Measurements from ENCODE around the gene LAMC1.

LAMC1 gene

GRCh38 chr1:183021405-183022201 lies 1.6 kb upstream of the LAMC1 start:
- no peak for DNase-seq (ENCODE audit: low spot score)

DNA sequence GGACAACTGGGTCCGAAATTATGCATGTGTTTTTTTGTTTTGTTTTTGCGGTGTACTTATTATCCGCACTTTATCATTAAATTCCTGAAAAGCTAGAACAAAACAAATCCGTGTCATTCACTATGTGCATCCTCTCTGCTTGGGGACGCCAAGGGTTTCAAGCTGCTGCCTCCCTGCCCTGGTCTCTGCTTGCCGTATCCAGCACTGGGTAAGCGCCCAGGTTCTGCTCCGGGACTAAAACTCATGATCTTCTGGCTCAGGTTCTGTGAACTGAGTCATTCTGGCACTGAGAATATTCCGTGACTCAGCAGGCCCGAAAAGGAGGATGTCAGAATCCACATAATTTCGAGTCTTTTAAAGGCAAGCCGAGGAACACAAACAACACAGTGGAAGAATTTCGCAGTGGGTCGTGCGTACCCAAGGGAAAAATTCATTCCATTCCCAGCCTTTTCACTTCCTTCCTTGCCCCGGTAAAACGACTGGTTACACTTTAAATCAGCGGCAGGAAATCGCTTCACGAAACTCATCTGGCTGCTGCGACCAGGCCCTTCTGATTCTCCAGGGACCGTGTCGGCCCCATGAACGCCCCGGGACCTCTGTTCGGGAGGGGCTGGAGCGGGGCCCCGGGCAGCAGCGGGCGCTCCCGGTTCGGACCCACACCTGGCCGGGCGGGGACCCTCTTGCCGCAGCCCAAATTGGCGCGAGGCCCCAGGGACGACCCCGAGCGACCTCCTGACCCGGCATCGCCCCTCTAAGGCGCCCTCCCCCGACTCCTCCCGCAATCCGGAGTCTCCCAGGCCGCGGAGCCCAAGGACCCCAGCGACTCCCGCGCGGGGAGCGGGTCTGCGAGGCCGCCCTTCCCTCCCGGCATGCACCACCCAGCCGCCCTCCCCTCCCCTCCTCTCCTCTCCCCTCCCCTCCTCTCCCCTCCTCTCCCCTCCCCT lies 746 bp upstream of the LAMC1 start:
- DNase-seq (ENCODE audit: low spot score) = peak; percentile 88

- DNase-seq (ENCODE audit: low spot score) = no peak
Observed at GRCh38 chr1:183023601-183024316, 539 bp downstream of the LAMC1 start.

- DNase-seq (ENCODE audit: low spot score) = no peak
Observed at GRCh38 chr1:183024317-183025009, 1.2 kb downstream of the LAMC1 start.

- DNase-seq (ENCODE audit: low spot score) = no peak
Observed at GRCh38 chr1:183025010-183025337, 1.8 kb downstream of the LAMC1 start.

DNA sequence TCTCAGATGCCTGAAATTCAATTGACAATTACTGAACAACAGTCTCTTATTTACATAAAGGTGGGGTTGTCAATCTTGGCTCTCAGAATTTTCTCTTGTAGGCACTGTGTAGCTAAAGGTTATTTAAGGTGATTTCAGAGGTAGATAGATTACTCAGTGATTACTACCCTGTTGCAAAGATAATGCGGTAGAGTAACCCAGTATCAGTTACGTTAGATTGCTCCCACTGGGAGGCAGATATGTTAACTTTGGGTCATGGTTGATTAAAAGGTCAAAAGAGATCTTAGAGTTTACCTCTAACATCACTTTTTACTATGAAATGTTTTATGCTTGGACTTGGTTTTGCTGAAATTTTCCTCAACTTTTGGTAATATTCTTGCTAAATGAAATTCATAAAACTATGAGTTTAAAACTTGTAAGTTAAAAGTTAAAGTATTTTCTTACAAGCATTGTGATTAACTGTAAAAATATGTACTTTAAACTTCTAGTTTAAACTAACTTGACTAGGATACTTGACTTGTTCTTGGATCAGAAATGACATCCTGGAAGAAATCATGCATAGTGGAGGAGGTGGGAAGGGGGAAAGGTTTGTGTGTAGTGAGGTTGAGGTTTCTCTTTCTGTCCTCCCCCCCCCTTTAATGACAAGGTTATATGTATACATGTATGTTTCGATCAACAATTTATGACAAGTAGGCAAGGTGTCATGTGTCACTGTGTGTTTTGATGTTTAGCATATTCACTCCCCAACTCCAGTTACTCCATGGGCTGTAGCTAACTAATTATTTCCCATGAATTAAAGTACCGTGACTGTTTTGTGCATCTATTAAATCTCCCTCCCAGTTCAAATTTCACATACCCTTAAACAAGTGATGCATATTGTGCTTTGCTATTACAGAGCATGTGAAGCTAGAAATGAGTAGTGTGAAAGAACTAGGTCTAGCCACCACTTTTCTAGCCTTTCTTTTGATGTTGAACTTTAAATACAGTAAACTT lies 2.9 kb downstream of the LAMC1 start:
- no peak for DNase-seq (ENCODE audit: low spot score)

GRCh38 chr1:183027031-183027430 lies 3.8 kb downstream of the LAMC1 start:
- no peak for DNase-seq (ENCODE audit: low spot score)

DNA sequence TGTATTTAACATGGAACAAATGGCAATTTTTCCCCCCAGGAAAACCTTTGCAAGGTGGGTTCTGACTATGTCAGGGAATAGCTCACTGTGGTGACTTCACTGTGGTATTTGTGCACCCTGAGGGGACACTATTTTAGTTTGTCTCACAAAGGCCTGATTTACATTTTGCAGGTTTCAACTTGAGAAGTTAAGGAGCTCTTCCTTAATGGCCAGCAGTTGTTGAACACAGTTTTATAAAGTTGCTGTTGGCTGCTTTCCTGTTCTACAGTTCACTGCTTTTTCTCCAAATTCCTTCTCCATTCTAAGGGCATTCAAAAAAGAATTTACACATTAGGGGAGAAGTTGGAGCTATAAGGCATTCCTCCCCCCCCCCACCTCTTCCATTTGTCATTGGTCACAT lies 4.6 kb downstream of the LAMC1 start:
- no peak for DNase-seq (ENCODE audit: low spot score)

DNA sequence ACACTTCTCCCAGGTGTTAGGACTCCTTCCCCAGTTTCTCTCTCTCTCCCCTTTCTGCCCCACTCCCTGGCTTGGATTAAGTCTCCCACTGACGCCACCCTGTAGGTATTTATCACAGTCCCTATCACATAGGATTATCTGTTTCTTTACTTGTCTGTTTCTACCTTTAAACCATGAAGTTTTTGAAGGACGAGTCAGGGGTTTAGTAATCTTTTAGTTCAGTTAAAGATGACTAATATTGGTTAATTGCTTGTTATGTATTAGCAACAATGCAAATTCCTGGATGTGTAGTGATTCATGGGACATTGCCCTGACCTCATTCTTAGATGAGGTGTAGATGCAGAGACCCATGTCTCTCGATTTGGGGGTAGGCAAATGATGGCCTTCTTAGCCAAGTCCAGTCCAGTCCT lies 6.4 kb downstream of the LAMC1 start:
- DNase-seq (ENCODE audit: low spot score) = no peak

GRCh38 chr1:183030053-183030452 lies 6.8 kb downstream of the LAMC1 start:
- DNase-seq (ENCODE audit: low spot score) = no peak

- DNase-seq (ENCODE audit: low spot score) = no peak
Observed at GRCh38 chr1:183032122-183032921, 9.1 kb downstream of the LAMC1 start.

GRCh38 chr1:183033205-183033604 lies 10.0 kb downstream of the LAMC1 start:
- no peak for DNase-seq (ENCODE audit: low spot score)

GRCh38 chr1:183034682-183035081 lies 11.5 kb downstream of the LAMC1 start:
- no peak for DNase-seq (ENCODE audit: low spot score)

DNA sequence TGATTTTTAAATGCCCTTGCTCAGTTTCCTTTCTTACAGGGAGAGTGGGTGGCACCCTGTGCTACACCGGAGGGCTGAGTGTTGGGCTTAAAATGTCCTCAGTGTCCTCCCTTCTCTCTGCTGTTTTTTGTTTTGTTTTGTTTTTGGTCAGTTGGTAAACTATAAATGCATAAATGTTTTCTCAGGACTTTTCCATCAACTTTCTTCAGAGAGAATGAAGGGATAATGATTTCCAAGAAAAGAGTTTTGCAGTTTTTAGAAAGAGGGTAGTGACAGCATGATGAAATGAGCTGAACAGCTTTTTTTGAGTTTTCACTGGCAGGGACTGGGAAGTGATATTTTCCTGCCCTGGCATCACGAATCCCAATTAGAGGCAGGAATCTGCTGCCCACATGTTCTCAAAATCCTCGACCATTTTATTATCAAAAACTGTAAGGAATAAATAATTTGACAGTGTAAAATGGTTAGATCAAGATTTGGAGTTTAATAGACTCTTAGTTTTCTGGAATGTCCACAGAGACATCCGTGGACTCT lies 15.2 kb downstream of the LAMC1 start:
- DNase-seq (ENCODE audit: low spot score) = no peak

- DNase-seq (ENCODE audit: low spot score) = no peak
Observed at GRCh38 chr1:183038913-183039312, 15.7 kb downstream of the LAMC1 start.

DNA sequence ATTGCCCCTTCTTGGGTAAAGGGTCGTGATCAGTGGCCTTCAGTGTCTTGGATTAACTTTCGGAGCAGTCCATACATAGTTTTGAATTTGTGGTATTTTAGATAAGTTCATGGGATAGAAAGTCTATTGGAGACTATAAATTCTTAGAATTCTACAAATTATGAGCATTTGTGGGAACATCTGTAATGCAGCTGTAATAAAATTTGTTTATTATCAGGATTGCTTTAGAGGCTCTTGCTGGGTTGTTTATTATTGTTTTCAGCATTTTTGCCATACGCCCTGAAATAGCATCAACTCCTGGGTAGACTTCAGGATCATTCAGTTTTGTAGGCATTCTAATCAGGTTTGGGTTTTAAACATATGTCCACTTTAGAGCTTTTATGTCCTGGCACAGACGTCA lies 16.1 kb downstream of the LAMC1 start:
- no peak for DNase-seq (ENCODE audit: low spot score)

DNA sequence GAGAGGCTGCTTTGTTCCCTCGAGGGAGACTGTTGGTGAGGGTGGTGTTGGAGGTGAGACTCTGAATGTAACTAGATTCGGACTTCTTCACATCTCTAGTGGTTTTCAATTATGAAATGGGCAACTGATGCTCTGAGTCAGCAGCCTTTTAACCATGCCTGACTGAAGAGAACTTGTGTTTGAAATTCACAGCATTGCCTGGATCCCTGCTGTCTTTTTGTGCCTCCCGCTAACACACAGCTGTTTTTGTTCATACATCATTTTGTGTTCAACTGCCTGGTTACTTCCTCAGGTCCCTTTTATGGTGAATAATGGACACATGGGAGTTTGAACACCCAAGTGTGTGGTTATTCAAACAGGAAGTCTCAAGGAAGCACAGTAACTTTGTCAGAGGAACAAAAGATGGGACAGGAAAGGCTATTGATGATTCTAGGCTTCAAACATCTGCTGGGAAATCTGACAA lies 16.8 kb downstream of the LAMC1 start:
- DNase-seq (ENCODE audit: low spot score) = no peak

DNA sequence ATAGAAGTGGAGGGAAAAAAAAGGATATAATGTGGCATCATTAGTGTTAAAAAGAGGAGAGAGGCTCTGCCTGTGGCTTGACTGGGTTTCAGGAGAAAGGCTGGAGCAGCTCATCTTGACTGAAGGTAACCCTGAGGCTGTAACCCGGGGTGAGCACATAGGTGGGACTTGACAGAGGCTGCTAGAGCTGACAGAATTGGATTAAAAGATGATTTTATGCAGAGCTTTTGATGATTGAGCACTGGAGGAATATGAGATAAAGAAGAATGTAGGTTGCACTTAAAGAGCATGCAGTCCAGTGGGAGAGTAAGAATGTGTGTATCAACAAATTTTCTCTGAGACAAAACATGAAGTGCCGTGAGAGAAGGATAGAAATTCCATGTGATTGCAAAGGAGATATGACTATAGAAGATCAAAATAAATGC lies 17.3 kb downstream of the LAMC1 start:
- DNase-seq (ENCODE audit: low spot score) = no peak

DNA sequence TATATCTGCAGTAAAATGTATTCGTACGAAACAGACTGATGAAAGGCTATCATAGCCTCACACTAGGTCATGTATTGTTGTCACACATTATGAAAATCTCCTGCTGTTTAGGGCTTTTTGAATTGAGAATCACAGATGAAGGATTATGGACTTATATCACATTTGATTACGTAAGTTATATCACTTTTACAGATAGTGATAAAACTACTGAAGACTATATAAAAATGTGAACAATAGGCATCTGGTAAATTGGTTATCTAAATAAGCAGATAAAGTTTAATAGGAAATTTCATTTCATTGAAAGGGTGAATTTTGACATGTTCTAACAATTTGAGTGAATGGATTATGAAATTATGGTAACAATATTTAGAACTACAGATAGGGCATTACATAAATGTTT lies 20.0 kb downstream of the LAMC1 start:
- no peak for DNase-seq (ENCODE audit: low spot score)

Measured in hepatic stellate cell (primary cell).